ENCODE measurements around the gene PALLD. TPM values are rescaled to one million over a fixed set of nuclear protein-coding genes. Genes with fewer than 3 reads are reported as not detected.

The PALLD gene
- total RNA-seq, 2 donors from 2014 or later = 705 to 752 TPM

GRCh38 chr4:168648929-168649328, 152.1 kb downstream of the PALLD start:
- no peak for DNase-seq (ENCODE audit: low spot score)
- H3K36me3 ChIP-seq = no peaks in the 10 kb centered on the region
- H3K4me1 ChIP-seq (ENCODE audit: control insufficient read depth in 1 of 2, low read depth in 2 of 2) = peaks cover 0 to 14% of the 10 kb centered on the region in 2 donors
- no peak overlapping the region for H3K4me3 ChIP-seq
- TF ChIP-seq, protein P1, sequence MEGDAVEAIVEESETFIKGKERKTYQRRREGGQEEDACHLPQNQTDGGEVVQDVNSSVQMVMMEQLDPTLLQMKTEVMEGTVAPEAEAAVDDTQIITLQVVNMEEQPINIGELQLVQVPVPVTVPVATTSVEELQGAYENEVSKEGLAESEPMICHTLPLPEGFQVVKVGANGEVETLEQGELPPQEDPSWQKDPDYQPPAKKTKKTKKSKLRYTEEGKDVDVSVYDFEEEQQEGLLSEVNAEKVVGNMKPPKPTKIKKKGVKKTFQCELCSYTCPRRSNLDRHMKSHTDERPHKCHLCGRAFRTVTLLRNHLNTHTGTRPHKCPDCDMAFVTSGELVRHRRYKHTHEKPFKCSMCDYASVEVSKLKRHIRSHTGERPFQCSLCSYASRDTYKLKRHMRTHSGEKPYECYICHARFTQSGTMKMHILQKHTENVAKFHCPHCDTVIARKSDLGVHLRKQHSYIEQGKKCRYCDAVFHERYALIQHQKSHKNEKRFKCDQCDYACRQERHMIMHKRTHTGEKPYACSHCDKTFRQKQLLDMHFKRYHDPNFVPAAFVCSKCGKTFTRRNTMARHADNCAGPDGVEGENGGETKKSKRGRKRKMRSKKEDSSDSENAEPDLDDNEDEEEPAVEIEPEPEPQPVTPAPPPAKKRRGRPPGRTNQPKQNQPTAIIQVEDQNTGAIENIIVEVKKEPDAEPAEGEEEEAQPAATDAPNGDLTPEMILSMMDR (IDR thresholded peaks at IDR 0.05) = no peak
- ATAC-seq (ENCODE audit: insufficient number of reproducible peaks, low FRiP score, low read depth) = peak; percentile 37
- no peak overlapping the region for H3K27ac ChIP-seq
- no peaks in the 10 kb centered on the region for H3K27me3 ChIP-seq (replicated peaks; ENCODE audit: insufficient read depth)
- H3K9me3 ChIP-seq = no peaks in the 10 kb centered on the region

GRCh38 chr4:168651374-168651773, 154.5 kb downstream of the PALLD start:
- no peak overlapping the region for H3K27ac ChIP-seq
- DNase-seq (ENCODE audit: low spot score) (no peak), ATAC-seq (ENCODE audit: insufficient number of reproducible peaks, low FRiP score, low read depth) (no peak)
- no peak overlapping the region for H3K4me3 ChIP-seq
- H3K9me3 ChIP-seq = no peaks in the 10 kb centered on the region
- H3K4me1 ChIP-seq (ENCODE audit: control insufficient read depth in 1 of 2, low read depth in 2 of 2) = peaks cover 9 to 21% of the 10 kb centered on the region in 2 donors
- TF ChIP-seq, protein P1 (IDR thresholded peaks at IDR 0.05) = no peak
- H3K27me3 ChIP-seq (replicated peaks; ENCODE audit: insufficient read depth) = no peaks in the 10 kb centered on the region
- H3K36me3 ChIP-seq = no peaks in the 10 kb centered on the region

GRCh38 chr4:168651864-168652263, 155.0 kb downstream of the PALLD start:
- DNase-seq (ENCODE audit: low spot score) (no peak), ATAC-seq (ENCODE audit: insufficient number of reproducible peaks, low FRiP score, low read depth) (no peak)
- Histone ChIP-seq H3K4me1 (ENCODE audit: control insufficient read depth in 1 of 2, low read depth in 2 of 2) (peaks cover 9 to 23% of the 10 kb centered on the region in 2 donors), H3K36me3 (no peaks in the 10 kb centered on the region), H3K4me3 (no peak overlapping the region), H3K27ac (no peak overlapping the region), H3K9me3 (no peaks in the 10 kb centered on the region), H3K27me3 (replicated peaks; ENCODE audit: insufficient read depth) (no peaks in the 10 kb centered on the region)
- TF ChIP-seq, protein P1 (IDR thresholded peaks at IDR 0.05) = no peak

- H3K4me1 ChIP-seq (ENCODE audit: control insufficient read depth in 1 of 2, low read depth in 2 of 2) = peaks cover 9 to 30% of the 10 kb centered on the region in 2 donors
These were observed 155.9 kb downstream of the PALLD start for GRCh38 chr4:168652755-168653154.

GRCh38 chr4:168654104-168654847, 157.4 kb downstream of the PALLD start:
- H3K4me3 ChIP-seq = no peak overlapping the region
- ATAC-seq (ENCODE audit: insufficient number of reproducible peaks, low FRiP score, low read depth) = no peak

More at GRCh38 chr4:168652755-168653154, 155.9 kb downstream of the PALLD start:
- no peak for DNase-seq (ENCODE audit: low spot score)
- H3K27me3 ChIP-seq (replicated peaks; ENCODE audit: insufficient read depth) = no peaks in the 10 kb centered on the region
- TF ChIP-seq, protein P1 (IDR thresholded peaks at IDR 0.05) = no peak
- H3K36me3 ChIP-seq = no peaks in the 10 kb centered on the region
- ATAC-seq (ENCODE audit: insufficient number of reproducible peaks, low FRiP score, low read depth) = no peak
- H3K9me3 ChIP-seq = no peaks in the 10 kb centered on the region
- no peak overlapping the region for H3K27ac ChIP-seq
- no peak overlapping the region for H3K4me3 ChIP-seq

More at GRCh38 chr4:168654104-168654847, 157.4 kb downstream of the PALLD start:
- Histone ChIP-seq H3K27me3 (replicated peaks; ENCODE audit: insufficient read depth) (no peaks in the 10 kb centered on the region), H3K27ac (no peak overlapping the region), H3K36me3 (no peaks in the 10 kb centered on the region), H3K4me1 (ENCODE audit: control insufficient read depth in 1 of 2, low read depth in 2 of 2) (peaks cover 9 to 30% of the 10 kb centered on the region in 2 donors), H3K9me3 (no peaks in the 10 kb centered on the region)
- DNase-seq (ENCODE audit: low spot score) = no peak
- TF ChIP-seq, protein P1 (IDR thresholded peaks at IDR 0.05) = no peak
